Left ventricle myocardium inferior (tissue), 1 donor: ENCODE results near the gene C1QTNF7. TPM values are rescaled to one million over a fixed set of nuclear protein-coding genes. Genes with fewer than 3 reads are reported as not detected.

Source experiments
- DNase-seq: peaks from one replicate; pipeline ENCODE4 v3.0.0-alpha.2; 2020
- H3K27ac ChIP-seq: fragments of 200-600 bp; replicated peaks from 2 replicates; pipeline ENCODE4 v1.8.0; 2021
- H3K27me3 ChIP-seq: fragments of 200-600 bp; 2 replicates; pipeline ENCODE4 v1.8.0; 2021; ENCODE audit warnings: low read depth
- H3K36me3 ChIP-seq: fragments of 200-600 bp; 2 replicates; pipeline ENCODE4 v1.8.0; 2021
- H3K4me1 ChIP-seq: fragments of 200-600 bp; 2 replicates; pipeline ENCODE4 v1.8.0; 2021
- H3K4me3 ChIP-seq: fragments of 200-600 bp; 2 replicates; pipeline ENCODE4 v1.8.0; 2021; ENCODE audit warnings: mild to moderate bottlenecking, moderate library complexity
- H3K9me3 ChIP-seq: fragments of 200-600 bp; replicated peaks from 2 replicates; pipeline ENCODE4 v1.8.0; 2021
- CTCF ChIP-seq: fragments of 200-600 bp; IDR thresholded peaks from 2 replicates; pipeline ENCODE4 v1.8.0; 2021; ENCODE audit warnings: antibody characterized with exemption, mild to moderate bottlenecking, borderline replicate concordance
- intact Hi-C: fragments of 100-400 bp; cut with micrococcal nuclease; formaldehyde crosslinking; loops from one replicate; pipeline ENCODE4 v1.11.0; 2022
- total RNA-seq: library from RNA; stranded (reverse); fragmentation: NEBNext Ultra II Directional; extraction: Animal tissue kit (Norgen Biotek cat#: 25700); gene quantifications from one replicate; pipeline ENCODE4 v1.2.1, GENCODE V29; 2021
- donor health status: DM: no; HTN: yes; CAD: no; lungs with severe emphysema.

Gene C1QTNF7
- total RNA-seq, 1 donor from 2014 or later: 2.4 TPM

- no peak for TF ChIP-seq CTCF
- intact Hi-C loops: no loop called here
- no peaks in the 10 kb centered on the region for H3K9me3 ChIP-seq
- H3K27me3 ChIP-seq: no peaks in the 10 kb centered on the region
- no peak for DNase-seq
- no peak overlapping the region for H3K27ac ChIP-seq
- H3K4me1 ChIP-seq: no peaks in the 10 kb centered on the region
- H3K4me3 ChIP-seq: no peak overlapping the region
- no peaks in the 10 kb centered on the region for H3K36me3 ChIP-seq
Observed at GRCh38 chr4:15444276-15444675, 16.4 kb downstream of the C1QTNF7 start.

- Histone ChIP-seq H3K27ac (no peak overlapping the region), H3K36me3 (no peaks in the 10 kb centered on the region), H3K4me1 (no peaks in the 10 kb centered on the region), H3K27me3 (no peaks in the 10 kb centered on the region), H3K4me3 (no peak overlapping the region), H3K9me3 (no peaks in the 10 kb centered on the region)
- no peak for TF ChIP-seq CTCF
- intact Hi-C loops: no loop called here
- DNase-seq: no peak
Observed at GRCh38 chr4:15444879-15445547, 17.2 kb downstream of the C1QTNF7 start.

- peak overlapping the region; percentile 69 for H3K27ac ChIP-seq
- H3K4me3 ChIP-seq: no peak overlapping the region
- peaks cover 30% of the 10 kb centered on the region for H3K4me1 ChIP-seq
- no peak for DNase-seq
- H3K9me3 ChIP-seq: no peaks in the 10 kb centered on the region
- H3K27me3 ChIP-seq: no peaks in the 10 kb centered on the region
- TF ChIP-seq CTCF: no peak
- intact Hi-C loops: no loop called here
- H3K36me3 ChIP-seq: no peaks in the 10 kb centered on the region
Observed at GRCh38 chr4:15451181-15451865, 23.5 kb downstream of the C1QTNF7 start.

- peak overlapping the region; percentile 69 for H3K27ac ChIP-seq
- no peaks in the 10 kb centered on the region for H3K36me3 ChIP-seq
- DNase-seq: no peak
- intact Hi-C loops: no loop called here
- no peak for TF ChIP-seq CTCF
- no peaks in the 10 kb centered on the region for H3K27me3 ChIP-seq
- H3K9me3 ChIP-seq: no peaks in the 10 kb centered on the region
- H3K4me1 ChIP-seq: peaks cover 34% of the 10 kb centered on the region
- H3K4me3 ChIP-seq: no peak overlapping the region
Observed at GRCh38 chr4:15451866-15452765, 24.3 kb downstream of the C1QTNF7 start.

- H3K4me1 ChIP-seq: peaks cover 37% of the 10 kb centered on the region
- peak overlapping the region; percentile 43 for H3K27ac ChIP-seq
- H3K27me3 ChIP-seq: no peaks in the 10 kb centered on the region
- no peaks in the 10 kb centered on the region for H3K9me3 ChIP-seq
- H3K36me3 ChIP-seq: no peaks in the 10 kb centered on the region
- intact Hi-C loops: loop anchor here (5.0 kb wide), 1 partner anchor 218 kb away; no protein-coding TSS in a partner anchor
- DNase-seq: peak; percentile 40
- TF ChIP-seq CTCF: no peak
- H3K4me3 ChIP-seq: no peak overlapping the region
Observed at GRCh38 chr4:15455290-15455689, 27.5 kb downstream of the C1QTNF7 start.
